ENCODE measurements around the gene XXYLT1.

DNA sequence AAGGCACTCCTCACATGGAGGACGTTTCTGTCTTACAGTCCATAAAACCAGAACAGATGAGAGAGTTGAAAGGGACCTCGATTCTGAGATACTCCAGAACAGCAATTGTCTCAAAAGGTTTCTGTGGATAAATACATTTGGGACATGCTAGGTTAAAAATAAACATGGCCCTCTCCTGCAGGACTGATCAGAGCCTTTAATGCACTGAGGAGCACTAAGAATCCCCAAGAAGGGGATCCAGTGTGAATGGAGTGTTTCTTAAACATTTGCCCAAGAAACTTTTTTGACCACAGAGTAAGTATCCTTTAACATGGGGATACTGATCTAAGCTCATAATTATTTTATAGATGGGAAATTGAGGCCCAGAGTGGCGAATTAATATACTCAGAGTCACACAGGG, 223.4 kb downstream of the XXYLT1 start:
- no peak for TF ChIP-seq POLR2A (IDR thresholded peaks at IDR 0.05)
- TF ChIP-seq, protein P1, sequence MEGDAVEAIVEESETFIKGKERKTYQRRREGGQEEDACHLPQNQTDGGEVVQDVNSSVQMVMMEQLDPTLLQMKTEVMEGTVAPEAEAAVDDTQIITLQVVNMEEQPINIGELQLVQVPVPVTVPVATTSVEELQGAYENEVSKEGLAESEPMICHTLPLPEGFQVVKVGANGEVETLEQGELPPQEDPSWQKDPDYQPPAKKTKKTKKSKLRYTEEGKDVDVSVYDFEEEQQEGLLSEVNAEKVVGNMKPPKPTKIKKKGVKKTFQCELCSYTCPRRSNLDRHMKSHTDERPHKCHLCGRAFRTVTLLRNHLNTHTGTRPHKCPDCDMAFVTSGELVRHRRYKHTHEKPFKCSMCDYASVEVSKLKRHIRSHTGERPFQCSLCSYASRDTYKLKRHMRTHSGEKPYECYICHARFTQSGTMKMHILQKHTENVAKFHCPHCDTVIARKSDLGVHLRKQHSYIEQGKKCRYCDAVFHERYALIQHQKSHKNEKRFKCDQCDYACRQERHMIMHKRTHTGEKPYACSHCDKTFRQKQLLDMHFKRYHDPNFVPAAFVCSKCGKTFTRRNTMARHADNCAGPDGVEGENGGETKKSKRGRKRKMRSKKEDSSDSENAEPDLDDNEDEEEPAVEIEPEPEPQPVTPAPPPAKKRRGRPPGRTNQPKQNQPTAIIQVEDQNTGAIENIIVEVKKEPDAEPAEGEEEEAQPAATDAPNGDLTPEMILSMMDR (IDR thresholded peaks at IDR 0.05): no peak
